SK-N-MC (cell line): ENCODE results near the gene NF2.

Experiments
- DNase-seq: peaks from one replicate; pipeline ENCODE4 v3.0.0-alpha.2; 2011; ENCODE audit warnings: low read depth, low spot score
- H3K27ac ChIP-seq: fragments of 200-600 bp; sonication (generic); 2 replicates; pipeline ENCODE4 v1.5.1; 2016; ENCODE audit warnings: mixed run types
- H3K36me3 ChIP-seq: fragments of 200-600 bp; sonication (generic); 2 replicates; pipeline ENCODE4 v1.6.1; 2017; ENCODE audit warnings: antibody characterized with exemption, low read length, mixed read lengths; ENCODE audit not compliant: insufficient read depth
- H3K4me3 ChIP-seq: fragments of 200-600 bp; sonication (generic); 2 replicates; pipeline ENCODE4 v1.5.1; 2016
- H3K9ac ChIP-seq: fragments of 200-600 bp; sonication (generic); 2 replicates; pipeline ENCODE4 v1.8.0; 2017; ENCODE audit warnings: mixed run types, mixed read lengths; ENCODE audit not compliant: insufficient read length
- H3K9me3 ChIP-seq: fragments of 200-600 bp; sonication (generic); 2 replicates; pipeline ENCODE4 v1.6.1; 2017; ENCODE audit warnings: low read depth, mild to moderate bottlenecking, antibody characterized with exemption, low read length, moderate library complexity, mixed read lengths
- EZH2 ChIP-seq: fragments of 200-600 bp; sonication (generic); IDR thresholded peaks from one replicate; pipeline ENCODE4 v1.6.1; 2017; ENCODE audit warnings: antibody characterized with exemption
- FOXP2 ChIP-seq: optimal IDR thresholded peaks from 2 replicates; pipeline ENCODE3; 2011; ENCODE audit warnings: mild to moderate bottlenecking, moderate library complexity; ENCODE audit not compliant: insufficient read depth; ENCODE audit errors: extremely low read length, control extremely low read depth
- POLR2AphosphoS5 ChIP-seq: IDR thresholded peaks from 2 replicates; pipeline ENCODE4 v1.6.1; 2012; ENCODE audit warnings: mild to moderate bottlenecking, low read depth, low read length, borderline replicate concordance

NF2 gene

GRCh38 chr22:29641700-29642330 is 38.4 kb downstream of the NF2 start:
- no peak overlapping the region for H3K9ac ChIP-seq
- no peak overlapping the region for H3K27ac ChIP-seq
- no peak overlapping the region for H3K4me3 ChIP-seq
- no peaks in the 10 kb centered on the region for H3K9me3 ChIP-seq
- DNase-seq = peak; percentile 60
- H3K36me3 ChIP-seq = peaks cover 16% of the 10 kb centered on the region; the same call in 1 of the 2 replicates
- no peak for TF ChIP-seq POLR2AphosphoS5
- TF ChIP-seq FOXP2 = no peak
- no peak for TF ChIP-seq EZH2

GRCh38 chr22:29642694-29643093 is 39.3 kb downstream of the NF2 start:
- Histone ChIP-seq H3K36me3 (peaks cover 14% of the 10 kb centered on the region; the same call in 1 of the 2 replicates), H3K9ac (no peak overlapping the region), H3K9me3 (no peaks in the 10 kb centered on the region), H3K4me3 (no peak overlapping the region), H3K27ac (no peak overlapping the region)
- DNase-seq = no peak
- TF ChIP-seq POLR2AphosphoS5 = no peak
- TF ChIP-seq EZH2 = no peak
- no peak for TF ChIP-seq FOXP2

GRCh38 chr22:29647954-29648737 is 44.7 kb downstream of the NF2 start:
- no peaks in the 10 kb centered on the region for H3K9me3 ChIP-seq
- H3K4me3 ChIP-seq = no peak overlapping the region
- H3K36me3 ChIP-seq = no peaks in the 10 kb centered on the region
- no peak overlapping the region for H3K9ac ChIP-seq
- H3K27ac ChIP-seq = no peak overlapping the region
- TF ChIP-seq EZH2 (no peak), FOXP2 (no peak), POLR2AphosphoS5 (no peak)
- no peak for DNase-seq

GRCh38 chr22:29650370-29650769 is 46.9 kb downstream of the NF2 start:
- no peak overlapping the region for H3K9ac ChIP-seq

GRCh38 chr22:29651652-29652051 is 48.2 kb downstream of the NF2 start:
- TF ChIP-seq FOXP2 = no peak
- Histone ChIP-seq H3K9ac (no peak overlapping the region), H3K27ac (no peak overlapping the region), H3K4me3 (no peak overlapping the region), H3K36me3 (no peaks in the 10 kb centered on the region), H3K9me3 (no peaks in the 10 kb centered on the region)
- DNase-seq = no peak

More at GRCh38 chr22:29650370-29650769, 46.9 kb downstream of the NF2 start:
- Histone ChIP-seq H3K36me3 (no peaks in the 10 kb centered on the region), H3K27ac (no peak overlapping the region), H3K9me3 (no peaks in the 10 kb centered on the region), H3K4me3 (no peak overlapping the region)
- DNase-seq = no peak
- TF ChIP-seq FOXP2 (no peak), POLR2AphosphoS5 (no peak), EZH2 (no peak)

- no peaks in the 10 kb centered on the region for H3K9me3 ChIP-seq
- DNase-seq = no peak
- no peak for TF ChIP-seq POLR2AphosphoS5
- no peak for TF ChIP-seq FOXP2
- no peak for TF ChIP-seq EZH2
- no peaks in the 10 kb centered on the region for H3K36me3 ChIP-seq
- H3K4me3 ChIP-seq = no peak overlapping the region
- no peak overlapping the region for H3K9ac ChIP-seq
- H3K27ac ChIP-seq = no peak overlapping the region
Observed at GRCh38 chr22:29654420-29654819, 51.0 kb downstream of the NF2 start.

GRCh38 chr22:29654882-29655281 is 51.4 kb downstream of the NF2 start:
- Histone ChIP-seq H3K9me3 (no peaks in the 10 kb centered on the region), H3K27ac (no peak overlapping the region), H3K4me3 (no peak overlapping the region), H3K36me3 (no peaks in the 10 kb centered on the region; the same call in 1 of the 2 replicates), H3K9ac (no peak overlapping the region)
- DNase-seq = no peak
- TF ChIP-seq POLR2AphosphoS5 (no peak), EZH2 (no peak), FOXP2 (no peak)

GRCh38 chr22:29658176-29658575 is 54.7 kb downstream of the NF2 start:
- no peaks in the 10 kb centered on the region for H3K9me3 ChIP-seq
- DNase-seq = no peak
- H3K36me3 ChIP-seq = no peaks in the 10 kb centered on the region; the same call in 1 of the 2 replicates
- TF ChIP-seq FOXP2 (no peak), POLR2AphosphoS5 (no peak), EZH2 (no peak)
- H3K4me3 ChIP-seq = no peak overlapping the region
- no peak overlapping the region for H3K27ac ChIP-seq
- no peak overlapping the region for H3K9ac ChIP-seq
